HG02610 (cell line): ENCODE data around the gene TBPL1.

Experiments used
- ATAC-seq: cut with Tn5 transposase; IDR thresholded peaks from one replicate; pipeline ENCODE4 v1.9.1; 2021; ENCODE audit warnings: mild to moderate bottlenecking, moderate library complexity; ENCODE audit not compliant: unreplicated experiment

Gene TBPL1

DNA sequence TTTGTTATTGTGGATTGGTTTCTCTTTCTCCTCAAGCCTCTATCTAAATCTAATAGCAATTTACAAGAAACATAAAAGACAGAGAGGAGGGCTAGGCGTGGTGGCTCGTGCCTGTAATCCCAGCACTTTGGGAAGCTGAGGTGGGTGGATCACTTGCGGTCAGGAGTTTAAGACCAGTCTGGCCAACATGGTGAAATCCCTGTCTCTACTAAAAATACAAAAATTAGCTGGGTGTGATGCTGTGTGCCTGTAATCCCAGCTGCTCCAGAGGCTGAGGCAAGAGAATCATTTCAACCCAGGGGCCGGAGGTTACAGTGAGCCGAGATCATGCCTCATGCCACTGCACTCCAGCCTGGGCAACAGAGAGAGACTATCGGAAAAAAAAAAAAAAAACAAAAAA is 52.8 kb downstream of the TBPL1 start:
- no peak for ATAC-seq

DNA sequence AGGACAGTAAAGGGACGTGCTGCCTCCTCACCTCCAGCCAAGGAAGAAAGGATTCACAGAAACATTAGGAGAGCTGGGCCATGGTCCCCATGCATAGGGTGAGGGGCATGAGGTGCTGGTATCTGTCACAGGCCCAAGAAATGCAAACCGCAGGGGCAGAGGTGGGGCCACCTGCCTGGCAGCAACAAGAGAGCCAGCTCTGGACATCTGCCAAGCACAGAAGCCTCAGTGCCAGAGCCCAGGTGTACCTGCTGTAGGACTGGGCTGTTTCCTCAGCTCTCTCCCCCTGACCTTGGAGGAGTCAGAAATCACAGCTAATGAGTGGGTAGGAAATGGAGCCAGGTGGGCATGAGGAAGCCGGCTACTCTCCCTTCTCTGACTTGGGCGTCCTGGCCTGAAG is 54.1 kb downstream of the TBPL1 start:
- no peak for ATAC-seq

DNA sequence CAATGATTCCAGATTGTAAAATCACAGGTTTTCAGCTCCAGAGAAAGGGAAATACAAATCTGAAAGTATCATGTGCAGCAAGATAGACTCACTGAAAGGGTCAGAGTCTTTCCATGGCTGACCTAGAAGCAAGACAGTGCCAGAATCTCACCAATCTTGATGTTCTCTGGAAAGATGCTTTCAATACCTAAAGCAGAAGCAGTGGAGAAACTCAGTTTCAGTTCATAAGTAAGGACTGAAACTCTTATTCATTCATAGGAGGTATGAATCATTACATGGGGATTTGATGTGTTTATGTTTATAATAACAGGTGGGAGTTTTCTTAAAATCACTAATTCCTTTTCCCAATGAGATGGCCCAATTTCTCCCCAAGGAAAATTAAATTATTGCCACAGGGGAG is 56.9 kb downstream of the TBPL1 start:
- no peak for ATAC-seq

DNA sequence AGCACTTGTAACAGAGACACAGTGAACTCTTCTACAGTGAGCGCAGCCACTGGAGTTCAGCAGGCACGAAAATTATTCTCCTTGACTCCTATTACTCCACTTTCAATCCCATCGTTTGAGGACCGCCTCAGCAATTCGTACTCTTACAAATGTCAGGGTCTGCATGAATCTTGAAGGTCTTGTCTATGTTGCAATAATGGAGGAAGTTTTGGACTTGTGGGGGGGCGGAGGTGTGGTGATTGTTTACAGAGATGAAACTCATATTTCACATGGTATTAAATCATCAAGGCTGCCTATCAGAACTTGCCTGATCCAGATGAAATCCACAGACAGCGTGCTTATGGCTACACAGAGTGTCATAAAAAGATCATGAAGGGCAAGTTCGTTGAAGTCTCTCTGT is 57.4 kb downstream of the TBPL1 start:
- no peak for ATAC-seq

GRCh38 chr6:134010974-134011373 is 58.0 kb downstream of the TBPL1 start:
- no peak for ATAC-seq

DNA sequence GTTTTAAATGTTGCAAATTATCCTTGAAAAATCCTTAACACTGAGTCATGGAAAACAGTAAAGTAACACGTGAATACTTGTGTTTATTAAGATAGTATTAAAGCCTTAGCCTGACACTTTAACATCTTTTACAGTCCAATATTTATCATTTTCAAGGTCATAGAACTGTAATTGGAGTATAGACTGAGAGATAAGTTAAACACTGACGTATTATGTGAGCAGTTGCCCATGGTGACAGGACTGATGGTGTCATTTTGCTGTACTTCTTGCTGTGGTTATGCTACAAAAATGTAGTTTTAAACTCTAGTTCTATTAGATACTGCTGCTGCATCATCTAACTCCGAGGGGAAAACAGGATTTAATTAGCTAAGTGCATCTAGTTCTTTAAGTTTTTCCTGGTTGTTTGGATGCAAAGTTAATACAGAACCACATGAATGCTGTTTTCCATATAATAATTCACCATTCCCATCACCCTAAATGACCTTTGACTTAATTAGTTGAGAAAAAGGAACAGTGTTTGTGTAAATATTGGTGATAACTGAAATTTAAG is 61.6 kb downstream of the TBPL1 start:
- no peak for ATAC-seq

- no peak for ATAC-seq
Observed at GRCh38 chr6:134015719-134016557, 62.9 kb downstream of the TBPL1 start.

DNA sequence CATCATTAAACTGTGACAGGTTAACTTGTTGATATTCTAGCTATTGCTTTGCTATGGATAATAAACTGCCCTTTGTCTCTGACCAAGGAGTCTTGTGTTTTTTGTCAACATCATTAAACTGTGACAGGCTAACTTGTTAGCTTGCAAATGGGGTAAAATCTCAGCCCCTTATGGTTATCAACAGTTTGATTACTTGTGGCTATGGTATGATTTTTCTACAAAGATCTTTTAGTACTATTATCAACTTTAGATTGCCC is 63.5 kb downstream of the TBPL1 start:
- ATAC-seq = no peak

DNA sequence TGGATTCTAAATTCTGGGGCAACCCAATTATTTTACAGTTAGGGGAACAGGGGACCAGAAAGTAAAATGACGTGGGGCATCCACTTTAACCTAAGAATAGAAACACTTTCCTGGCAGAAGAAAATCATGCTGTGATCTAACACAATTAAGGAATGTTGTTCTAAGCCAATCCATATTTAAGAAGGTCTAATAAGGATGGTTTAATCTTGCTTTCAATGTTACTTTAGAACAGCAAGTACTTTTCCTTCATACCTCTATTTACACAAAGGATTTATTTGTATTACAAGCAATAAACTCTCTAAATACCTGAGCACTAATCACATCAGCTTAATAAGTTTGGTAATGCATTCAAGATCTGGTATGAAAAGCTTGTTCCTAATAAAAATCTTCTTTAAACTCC is 67.0 kb downstream of the TBPL1 start:
- ATAC-seq = no peak

GRCh38 chr6:134020543-134020942 is 67.5 kb downstream of the TBPL1 start:
- ATAC-seq = no peak

GRCh38 chr6:134020968-134021367 is 67.9 kb downstream of the TBPL1 start:
- no peak for ATAC-seq

GRCh38 chr6:134021396-134022122 is 68.5 kb downstream of the TBPL1 start:
- ATAC-seq = no peak

DNA sequence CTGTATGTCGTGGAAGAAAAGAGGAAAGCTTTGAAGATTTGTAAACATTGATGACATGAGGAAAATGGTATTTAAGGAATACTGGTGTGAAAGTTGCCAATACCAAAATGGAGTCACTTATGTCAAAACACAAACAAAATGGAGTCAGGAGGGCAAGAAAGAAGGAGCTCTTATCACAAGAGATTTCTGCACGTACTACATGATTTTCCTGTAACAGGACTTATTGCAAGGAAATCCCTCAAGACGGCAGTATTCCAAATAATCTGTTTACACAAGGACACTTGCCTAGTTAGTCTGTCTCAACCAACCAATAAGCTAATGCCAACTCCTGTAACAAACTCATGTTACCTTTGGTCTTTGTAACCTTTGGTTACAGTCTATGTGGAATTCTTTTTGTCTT is 69.6 kb downstream of the TBPL1 start:
- no peak for ATAC-seq

GRCh38 chr6:134026597-134026996 is 73.6 kb downstream of the TBPL1 start:
- no peak for ATAC-seq

DNA sequence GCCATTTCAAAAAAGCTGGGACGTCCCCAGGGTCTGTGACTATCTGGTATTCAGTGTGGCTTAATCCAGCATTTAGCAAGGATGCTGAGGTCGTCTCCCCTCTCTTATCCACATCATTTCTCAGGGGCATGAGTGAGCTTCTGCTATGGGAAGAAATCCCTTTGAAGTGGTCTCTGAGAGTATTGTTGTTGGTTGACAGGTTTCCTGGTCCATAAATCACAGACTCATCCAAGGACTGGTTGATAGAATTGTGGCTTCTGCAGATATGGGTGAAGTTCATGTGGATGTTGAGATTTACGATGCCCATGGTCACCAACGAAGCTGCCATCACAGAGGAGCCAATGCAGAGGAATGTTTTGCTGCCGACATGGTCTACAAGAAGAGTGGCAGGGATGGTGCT is 75.4 kb downstream of the TBPL1 start:
- no peak for ATAC-seq

GRCh38 chr6:134029495-134030455 is 76.8 kb downstream of the TBPL1 start:
- ATAC-seq = no peak

DNA sequence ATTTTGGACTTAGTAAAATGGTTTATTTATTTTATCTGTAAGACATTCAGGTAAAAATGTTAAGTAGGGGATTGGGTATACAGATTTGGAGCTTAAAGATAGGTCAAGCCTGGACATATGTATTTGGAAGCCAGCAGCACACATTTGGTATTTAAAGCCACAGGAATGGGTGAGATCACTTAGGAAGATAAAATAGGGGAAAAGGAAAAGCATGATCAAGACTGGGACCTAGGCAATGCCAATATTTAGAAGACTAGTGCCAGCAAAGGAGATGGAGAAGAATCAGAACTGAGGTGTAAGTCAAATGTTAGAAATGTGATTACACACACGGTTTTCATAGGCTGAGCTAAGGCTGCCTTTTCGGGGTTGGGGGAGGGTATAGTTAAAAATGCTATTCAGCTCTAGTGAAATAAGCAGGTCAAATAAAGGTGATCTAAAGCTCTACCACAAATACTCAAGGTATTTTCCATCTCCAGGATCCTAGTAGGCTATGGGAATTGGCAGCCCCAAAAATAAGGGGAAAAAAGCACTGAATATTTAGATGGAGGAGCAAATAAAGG is 78.8 kb downstream of the TBPL1 start:
- ATAC-seq = no peak

DNA sequence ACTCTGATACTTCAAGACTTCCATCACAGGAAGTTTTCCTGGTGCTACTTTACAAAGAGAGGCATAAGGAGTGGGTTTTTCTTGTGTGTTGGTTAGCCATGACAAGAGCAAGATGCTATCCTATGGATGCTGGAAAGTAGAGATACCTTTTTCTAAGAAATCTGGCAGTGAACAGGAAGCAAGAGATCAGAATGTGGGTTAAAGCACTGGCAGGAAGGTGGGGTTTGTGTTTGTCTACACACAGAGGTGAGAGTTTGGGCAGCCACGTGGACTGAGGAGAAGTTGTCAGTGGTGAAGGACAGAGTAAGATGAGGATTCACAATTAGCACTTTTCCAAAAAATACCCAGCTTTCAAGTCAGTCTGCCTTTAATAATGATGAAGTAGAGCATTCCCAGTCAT is 81.5 kb downstream of the TBPL1 start:
- no peak for ATAC-seq

- ATAC-seq = peak; percentile 22
Observed at GRCh38 chr6:134034961-134035822, 82.2 kb downstream of the TBPL1 start.

DNA sequence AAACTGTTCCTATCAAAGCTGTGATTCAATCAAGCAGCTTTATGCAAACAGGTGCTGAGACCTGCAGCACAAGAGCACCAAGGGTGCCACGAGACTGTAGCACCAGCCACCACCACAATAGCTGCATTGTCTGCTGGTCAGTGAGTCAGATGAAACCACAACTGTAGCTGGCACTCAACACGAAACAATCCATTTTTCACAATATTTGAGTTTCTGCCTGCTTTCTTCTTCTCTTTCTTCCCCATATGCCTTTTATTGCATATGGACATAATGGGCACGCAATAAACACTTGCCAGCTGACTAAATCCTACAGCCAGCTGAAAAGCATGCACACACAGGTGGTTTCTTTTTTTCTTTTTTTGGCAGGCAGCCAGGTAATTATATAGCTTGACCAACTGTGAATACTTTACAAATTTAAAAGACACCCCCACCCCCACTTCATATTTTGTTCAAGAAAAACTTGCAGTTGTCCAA is 82.8 kb downstream of the TBPL1 start:
- ATAC-seq = peak; percentile 64
